HG03039 (cell line): ENCODE results near the gene TECR.
"Not testable (repeated sequence)": the region's sequence is repeated elsewhere in the genome, so short reads cannot be mapped to it uniquely, and the experiment has no call there.

ENCODE experiments used
- ATAC-seq: cut with Tn5 transposase; IDR thresholded peaks from one replicate; pipeline ENCODE4 v1.9.1; 2021; ENCODE audit warnings: mild to moderate bottlenecking, moderate library complexity; ENCODE audit not compliant: unreplicated experiment

The TECR gene

DNA sequence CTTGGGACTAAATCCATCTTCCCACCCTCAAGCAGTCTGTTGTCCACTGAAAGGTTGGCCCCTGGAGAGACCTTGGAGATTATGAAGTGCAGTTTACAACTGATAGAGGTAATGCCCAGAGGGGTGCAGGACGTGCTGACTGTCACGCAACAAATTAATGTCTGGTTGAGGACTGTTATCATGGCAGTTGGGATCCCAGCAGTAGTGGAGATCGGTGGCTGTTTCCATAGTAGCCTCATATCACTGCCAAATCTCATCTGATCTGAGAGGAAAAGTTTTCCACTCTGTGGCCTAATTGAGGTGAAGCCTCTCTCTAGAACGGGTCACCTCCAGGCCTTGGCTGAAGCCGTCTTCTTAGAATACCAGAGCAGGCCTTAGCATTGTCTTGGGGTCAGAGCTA is 4.1 kb downstream of the TECR start:
- ATAC-seq: no peak

DNA sequence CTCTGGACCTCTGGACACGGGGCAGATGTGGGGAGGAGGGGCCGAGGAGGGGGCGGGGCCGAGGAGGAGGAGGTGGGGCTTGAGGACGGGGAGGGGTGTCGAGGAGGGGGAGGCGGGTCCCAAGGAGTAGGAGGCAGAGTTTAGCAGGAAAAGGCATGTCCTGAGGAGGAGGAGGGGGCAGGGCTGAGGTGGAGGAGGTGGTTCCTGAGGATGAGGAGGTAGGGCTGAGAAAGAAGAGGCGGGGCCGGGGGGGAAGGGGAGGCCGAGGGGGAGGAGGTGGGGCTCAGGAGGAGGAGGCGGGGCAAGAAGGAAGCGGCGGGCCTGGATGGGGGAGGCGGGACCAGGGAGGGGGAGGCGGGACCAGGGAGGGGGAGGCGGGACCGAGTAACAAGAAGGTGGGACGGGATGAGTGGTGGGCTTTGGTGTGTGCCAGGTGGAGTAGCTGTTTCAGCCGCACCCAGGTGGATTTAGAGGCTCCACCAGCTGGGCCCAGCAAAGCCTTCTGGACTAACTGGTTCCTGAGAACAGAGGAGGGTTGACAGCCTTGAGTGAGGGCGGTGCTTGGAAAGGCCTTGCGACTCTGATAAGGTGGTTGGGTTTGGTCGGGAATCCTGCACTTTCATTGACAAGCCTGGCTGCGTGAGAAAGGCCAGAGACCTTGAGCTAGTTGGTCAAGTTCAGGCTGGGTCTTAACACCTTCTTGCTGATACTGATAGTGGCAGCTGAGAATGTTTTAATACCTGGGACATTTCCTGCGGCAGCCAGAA is 7.7 kb downstream of the TECR start:
- no peak for ATAC-seq

DNA sequence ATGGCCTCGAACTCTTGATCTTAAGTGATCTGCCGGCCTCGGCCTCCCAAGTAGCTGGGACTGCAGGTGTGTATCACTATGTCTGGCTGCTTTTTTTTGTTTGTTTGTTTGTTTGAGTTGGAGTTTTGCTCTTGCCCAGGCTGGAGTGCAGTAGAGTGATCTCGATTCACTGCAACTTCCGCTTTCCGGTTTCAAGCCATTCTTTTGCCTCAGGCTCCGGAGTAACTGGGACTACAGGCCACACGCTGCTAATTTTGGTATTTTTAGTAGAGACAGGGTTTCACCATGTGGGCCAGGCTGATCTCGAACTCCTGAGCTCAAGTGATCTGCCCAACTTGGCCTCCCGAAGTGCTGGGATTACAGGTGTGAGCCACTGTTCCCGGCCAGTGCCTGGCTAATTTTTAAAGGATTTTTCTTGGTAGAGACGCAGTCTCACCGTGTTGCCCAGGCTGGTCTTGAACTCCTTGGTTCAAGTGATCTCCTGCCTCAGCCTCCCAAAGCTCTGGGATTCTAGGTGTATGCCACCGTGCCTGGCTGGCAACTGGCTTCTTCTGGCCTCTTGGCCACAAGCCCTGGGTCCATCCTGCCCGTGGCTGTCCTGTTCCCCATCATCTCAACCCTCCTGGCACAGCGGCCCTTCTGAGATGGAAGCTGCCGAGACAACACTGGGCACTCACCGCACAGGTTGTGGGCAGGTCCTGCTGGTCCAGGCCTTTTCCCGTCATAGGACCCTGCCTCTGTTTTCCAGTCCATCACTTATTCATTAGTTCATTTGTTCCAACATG is 11.5 kb downstream of the TECR start:
- ATAC-seq: no peak

- ATAC-seq: not testable (repeated sequence)
Observed at GRCh38 chr19:14541979-14542378, 12.6 kb downstream of the TECR start.

- no peak for ATAC-seq
Observed at GRCh38 chr19:14542711-14543328, 13.4 kb downstream of the TECR start.

DNA sequence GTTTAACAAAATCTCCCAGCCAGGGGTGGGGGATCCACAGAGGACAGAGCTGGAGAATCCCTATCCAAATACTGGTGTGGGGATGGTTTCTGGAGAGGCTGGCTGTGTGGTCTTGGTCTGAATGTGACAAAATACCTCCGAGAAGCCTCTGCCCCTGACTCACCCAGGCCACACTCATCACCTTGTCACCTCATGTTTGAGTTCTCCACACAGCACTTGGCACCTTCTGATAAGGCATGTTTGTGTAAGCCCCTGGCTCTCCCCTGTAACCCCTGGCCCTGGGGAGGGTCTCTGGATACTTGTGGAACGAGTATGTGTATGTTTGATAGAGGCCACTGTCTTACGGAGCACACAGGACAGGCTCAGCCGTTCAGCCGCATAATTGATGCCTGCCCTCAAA is 14.7 kb downstream of the TECR start:
- ATAC-seq: no peak

- ATAC-seq: no peak
Observed at GRCh38 chr19:14544977-14545715, 15.8 kb downstream of the TECR start.

- ATAC-seq: no peak
Observed at GRCh38 chr19:14545716-14546082, 16.3 kb downstream of the TECR start.

DNA sequence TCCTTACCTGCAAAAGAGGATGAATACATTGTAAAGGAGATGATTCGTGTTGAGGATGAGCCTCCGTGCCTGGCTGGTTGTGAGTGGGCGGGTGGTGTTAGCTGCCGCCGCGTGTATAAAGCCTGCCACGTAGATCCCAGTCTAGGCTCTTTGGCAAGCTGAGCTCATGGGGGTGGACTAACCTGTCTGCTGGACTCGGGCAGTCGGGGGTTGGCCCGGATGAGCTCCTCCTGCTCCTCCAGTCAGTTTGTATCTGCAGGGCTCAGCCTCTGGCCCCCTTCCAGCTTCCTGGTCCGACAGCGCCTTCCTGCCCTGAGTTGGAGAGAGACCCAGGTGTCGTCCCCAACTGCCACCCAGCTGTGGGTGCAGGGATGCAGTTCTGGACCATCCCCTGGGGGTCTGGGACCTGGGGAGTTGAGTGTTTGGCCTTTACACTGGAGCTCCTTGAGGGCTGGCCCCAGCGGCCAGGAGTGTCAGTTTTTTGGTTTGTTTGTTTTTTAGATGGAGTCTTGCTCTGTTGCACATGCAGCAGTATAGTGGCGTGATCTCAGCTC is 20.9 kb downstream of the TECR start:
- ATAC-seq: no peak

- ATAC-seq: not testable (repeated sequence)
Observed at GRCh38 chr19:14551134-14552005, 22.0 kb downstream of the TECR start.

- not testable (repeated sequence) for ATAC-seq
Observed at GRCh38 chr19:14552006-14552360, 22.6 kb downstream of the TECR start.

DNA sequence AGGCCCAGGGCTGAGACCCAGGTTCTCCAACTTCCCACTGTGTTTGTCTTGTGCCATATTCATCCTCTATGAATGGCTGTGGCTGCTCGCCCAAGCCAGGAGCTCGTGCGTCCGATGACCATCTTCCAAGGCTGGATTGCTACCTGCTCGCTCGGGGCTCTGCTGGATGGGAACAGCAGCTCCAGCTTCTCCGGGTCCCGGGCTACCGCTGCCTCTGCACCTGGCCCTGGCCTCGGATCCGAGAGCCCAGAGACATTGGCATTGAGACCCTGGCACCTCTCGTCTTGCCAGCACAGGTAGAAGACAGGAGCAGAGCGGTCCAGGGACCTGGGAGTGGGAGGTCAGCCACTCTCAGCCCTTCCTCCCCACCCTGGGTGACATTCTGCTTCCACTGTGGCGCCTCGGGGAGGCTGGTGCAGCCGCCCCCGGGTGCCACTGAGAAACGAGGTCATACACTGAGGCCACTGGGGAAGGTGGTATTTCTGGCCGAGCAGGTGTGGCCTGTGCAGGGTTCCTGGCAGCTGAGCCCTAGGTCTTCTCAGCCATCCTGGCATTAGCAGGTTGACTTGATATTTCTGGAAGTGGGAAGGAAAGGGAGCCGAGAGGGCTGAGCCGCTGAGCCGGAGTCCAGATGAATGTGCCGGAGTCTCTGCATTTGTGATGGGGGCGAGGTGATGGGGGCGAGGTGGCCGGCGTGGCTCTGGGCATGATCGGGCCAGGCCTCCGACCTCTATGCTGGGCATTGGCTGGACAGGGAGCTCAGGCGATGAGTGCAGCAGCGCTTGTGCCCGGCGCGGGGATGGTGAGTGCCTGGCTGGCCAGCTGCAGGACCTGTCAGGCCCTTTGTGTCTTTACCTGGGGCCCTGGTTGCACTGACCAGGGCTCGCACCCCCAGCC is 23.9 kb downstream of the TECR start:
- ATAC-seq: no peak

- no peak for ATAC-seq
Observed at GRCh38 chr19:14553939-14554243, 24.5 kb downstream of the TECR start.

- no peak for ATAC-seq
Observed at GRCh38 chr19:14554382-14554812, 25.0 kb downstream of the TECR start.

- no peak for ATAC-seq
Observed at GRCh38 chr19:14555918-14556661, 26.7 kb downstream of the TECR start.

- no peak for ATAC-seq
Observed at GRCh38 chr19:14556662-14557188, 27.3 kb downstream of the TECR start.

DNA sequence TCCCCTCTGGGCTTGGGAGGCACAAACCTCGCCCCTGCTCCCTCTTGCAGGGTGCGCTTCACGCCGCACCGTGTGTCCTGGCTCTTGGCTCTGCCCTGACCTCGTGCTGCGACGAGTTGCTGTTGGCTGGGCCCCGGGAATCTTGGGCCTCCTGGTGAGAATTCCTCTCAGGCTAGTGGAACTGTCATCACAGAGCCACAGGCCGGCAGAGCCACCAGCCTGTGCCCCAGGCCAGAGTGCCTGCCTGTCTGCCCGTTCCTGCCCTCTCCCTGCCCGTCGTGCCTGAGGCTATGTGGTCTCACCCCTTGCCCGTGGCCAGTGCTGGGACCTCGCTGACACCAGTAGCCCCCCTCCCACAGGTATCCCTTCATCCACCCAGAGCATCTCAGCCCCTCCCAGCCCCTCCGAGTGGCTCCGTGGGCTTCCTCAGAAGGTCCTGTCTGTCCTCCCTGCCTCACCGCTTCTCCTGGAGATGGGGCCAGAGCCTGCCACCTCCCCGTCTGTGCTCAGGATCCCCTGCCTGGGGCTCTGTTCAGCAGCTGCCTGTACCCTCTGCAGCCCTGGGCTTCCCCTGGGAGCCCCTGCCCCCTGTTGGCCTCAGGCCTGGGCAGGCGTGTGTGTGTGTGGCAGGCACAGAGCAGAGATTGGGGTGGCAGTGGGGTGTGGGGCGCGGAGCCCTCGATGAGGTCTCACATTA is 29.1 kb downstream of the TECR start:
- ATAC-seq: no peak
